CD4-positive, alpha-beta T cell treated with Interleukin-4 for 1 hour (primary cell): ENCODE data around the gene PREX1.

Experiments used
- DNase-seq, 2 donors: peaks; one replicate each; pipeline ENCODE4 v3.0.0-alpha.2; 2020 to 2022

Gene PREX1

GRCh38 chr20:48629069-48629959, 198.5 kb downstream of the PREX1 start:
- DNase-seq, result no peak

- DNase-seq, result no peak
Observed at GRCh38 chr20:48627737-48628128, 200.1 kb downstream of the PREX1 start.

GRCh38 chr20:48626938-48627736, 200.7 kb downstream of the PREX1 start:
- DNase-seq, result no peak

GRCh38 chr20:48626226-48626937, 201.4 kb downstream of the PREX1 start:
- DNase-seq, result peak; percentile 19 to 59

- no peak for DNase-seq
Observed at GRCh38 chr20:48625136-48625900, 202.5 kb downstream of the PREX1 start.

- no peak for DNase-seq
Observed at GRCh38 chr20:48624315-48625020, 203.3 kb downstream of the PREX1 start.

GRCh38 chr20:48623906-48624265, 203.9 kb downstream of the PREX1 start:
- DNase-seq, result no peak

GRCh38 chr20:48623176-48623905, 204.5 kb downstream of the PREX1 start:
- DNase-seq, result no peak

GRCh38 chr20:48622421-48622820, 205.4 kb downstream of the PREX1 start:
- DNase-seq, result no peak

- no peak for DNase-seq
Observed at GRCh38 chr20:48621376-48622078, 206.3 kb downstream of the PREX1 start.

- peak; percentile 67 to 68 for DNase-seq
Observed at GRCh38 chr20:48620507-48621375, 207.1 kb downstream of the PREX1 start.

GRCh38 chr20:48620154-48620506, 207.7 kb downstream of the PREX1 start:
- DNase-seq, result no peak

- DNase-seq, result no peak
Observed at GRCh38 chr20:48619126-48620101, 208.4 kb downstream of the PREX1 start.

- DNase-seq, result no peak
Observed at GRCh38 chr20:48618631-48619030, 209.2 kb downstream of the PREX1 start.

GRCh38 chr20:48618052-48618451, 209.7 kb downstream of the PREX1 start:
- no peak for DNase-seq

- DNase-seq, result no peak
Observed at GRCh38 chr20:48617481-48617880, 210.3 kb downstream of the PREX1 start.

GRCh38 chr20:48616481-48616880, 211.3 kb downstream of the PREX1 start:
- no peak for DNase-seq

- DNase-seq, result no peak
Observed at GRCh38 chr20:48615871-48616270, 211.9 kb downstream of the PREX1 start.
